ENCODE results near the gene KRT32.
A peak's percentile ranks its signal among the peaks of the same experiment; 100 is the strongest.

The KRT32 gene

GRCh38 chr17:41418116-41418860 is 48.9 kb downstream of the KRT32 start:
- DNase-seq (ENCODE audit: low spot score), result no peak

GRCh38 chr17:41417576-41418015 is 49.6 kb downstream of the KRT32 start:
- DNase-seq (ENCODE audit: low spot score), result peak; percentile 37
- TF ChIP-seq CTCF (IDR thresholded peaks at IDR 0.05; ENCODE audit: extremely low read depth, missing control alignments), result peak; percentile 20

More at GRCh38 chr17:41418116-41418860, 48.9 kb downstream of the KRT32 start:
- TF ChIP-seq CTCF (IDR thresholded peaks at IDR 0.05; ENCODE audit: extremely low read depth, missing control alignments), result no peak

- DNase-seq (ENCODE audit: low spot score), result no peak
- TF ChIP-seq CTCF (IDR thresholded peaks at IDR 0.05; ENCODE audit: extremely low read depth, missing control alignments), result no peak
These were observed 50.1 kb downstream of the KRT32 start for GRCh38 chr17:41417127-41417526.

GRCh38 chr17:41416479-41416878 is 50.7 kb downstream of the KRT32 start:
- no peak for TF ChIP-seq CTCF (IDR thresholded peaks at IDR 0.05; ENCODE audit: extremely low read depth, missing control alignments)
- no peak for DNase-seq (ENCODE audit: low spot score)

GRCh38 chr17:41415833-41416335 is 51.3 kb downstream of the KRT32 start:
- no peak for TF ChIP-seq CTCF (IDR thresholded peaks at IDR 0.05; ENCODE audit: extremely low read depth, missing control alignments)
- no peak for DNase-seq (ENCODE audit: low spot score)

- TF ChIP-seq CTCF (IDR thresholded peaks at IDR 0.05; ENCODE audit: extremely low read depth, missing control alignments), result no peak
- no peak for DNase-seq (ENCODE audit: low spot score)
These were observed 51.8 kb downstream of the KRT32 start for GRCh38 chr17:41415411-41415810.

- DNase-seq (ENCODE audit: low spot score), result no peak
- TF ChIP-seq CTCF (IDR thresholded peaks at IDR 0.05; ENCODE audit: extremely low read depth, missing control alignments), result no peak
These were observed 53.2 kb downstream of the KRT32 start for GRCh38 chr17:41413982-41414381.

Data from GM20000 (cell line).